Subcutaneous adipose tissue (tissue), 4 donors: ENCODE data around the gene CHST14. TPM values are rescaled to one million over a fixed set of nuclear protein-coding genes. Genes with fewer than 3 reads are reported as not detected.

ENCODE experiments used
- total RNA-seq, 4 donors: library from RNA; depleted of rRNA; stranded (reverse); fragments of >200 nt; gene quantifications; one replicate each; pipeline ENCODE4 v1.1.0, GENCODE V29; 2016
- TF ChIP-seq, protein P1 (sequence below): fragments of 450-650 bp; IDR thresholded peaks from one replicate; pipeline ENCODE4 v1.5.1; 2016; ENCODE audit warnings: low read depth, mild to moderate bottlenecking, control low read depth, antibody characterized with exemption, moderate library complexity

Gene CHST14
- total RNA-seq, 4 donors from 2014 or later = 9.0 to 9.8 (median 9.7) TPM

DNA sequence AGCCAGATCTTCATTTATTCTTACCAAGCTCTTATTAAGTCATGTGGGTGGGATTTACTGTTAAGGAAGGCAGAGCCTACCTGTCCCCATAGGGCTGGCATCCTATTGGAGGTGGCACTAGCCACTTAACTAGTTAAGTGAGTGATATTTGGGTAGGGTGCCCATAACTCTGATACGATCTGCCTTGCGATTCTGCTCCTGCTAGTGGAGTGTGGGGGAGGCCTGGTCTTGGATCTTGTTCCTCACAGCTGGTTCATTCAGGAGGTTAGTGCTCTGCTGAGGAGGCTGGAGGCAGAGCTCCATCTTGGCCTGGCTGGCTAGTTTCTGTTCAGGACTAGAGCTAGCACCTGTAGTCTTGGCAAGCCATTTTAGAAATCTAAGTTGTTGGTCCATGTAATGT lies 20.7 kb upstream of the CHST14 start:
- TF ChIP-seq, protein P1, sequence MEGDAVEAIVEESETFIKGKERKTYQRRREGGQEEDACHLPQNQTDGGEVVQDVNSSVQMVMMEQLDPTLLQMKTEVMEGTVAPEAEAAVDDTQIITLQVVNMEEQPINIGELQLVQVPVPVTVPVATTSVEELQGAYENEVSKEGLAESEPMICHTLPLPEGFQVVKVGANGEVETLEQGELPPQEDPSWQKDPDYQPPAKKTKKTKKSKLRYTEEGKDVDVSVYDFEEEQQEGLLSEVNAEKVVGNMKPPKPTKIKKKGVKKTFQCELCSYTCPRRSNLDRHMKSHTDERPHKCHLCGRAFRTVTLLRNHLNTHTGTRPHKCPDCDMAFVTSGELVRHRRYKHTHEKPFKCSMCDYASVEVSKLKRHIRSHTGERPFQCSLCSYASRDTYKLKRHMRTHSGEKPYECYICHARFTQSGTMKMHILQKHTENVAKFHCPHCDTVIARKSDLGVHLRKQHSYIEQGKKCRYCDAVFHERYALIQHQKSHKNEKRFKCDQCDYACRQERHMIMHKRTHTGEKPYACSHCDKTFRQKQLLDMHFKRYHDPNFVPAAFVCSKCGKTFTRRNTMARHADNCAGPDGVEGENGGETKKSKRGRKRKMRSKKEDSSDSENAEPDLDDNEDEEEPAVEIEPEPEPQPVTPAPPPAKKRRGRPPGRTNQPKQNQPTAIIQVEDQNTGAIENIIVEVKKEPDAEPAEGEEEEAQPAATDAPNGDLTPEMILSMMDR = no peak

DNA sequence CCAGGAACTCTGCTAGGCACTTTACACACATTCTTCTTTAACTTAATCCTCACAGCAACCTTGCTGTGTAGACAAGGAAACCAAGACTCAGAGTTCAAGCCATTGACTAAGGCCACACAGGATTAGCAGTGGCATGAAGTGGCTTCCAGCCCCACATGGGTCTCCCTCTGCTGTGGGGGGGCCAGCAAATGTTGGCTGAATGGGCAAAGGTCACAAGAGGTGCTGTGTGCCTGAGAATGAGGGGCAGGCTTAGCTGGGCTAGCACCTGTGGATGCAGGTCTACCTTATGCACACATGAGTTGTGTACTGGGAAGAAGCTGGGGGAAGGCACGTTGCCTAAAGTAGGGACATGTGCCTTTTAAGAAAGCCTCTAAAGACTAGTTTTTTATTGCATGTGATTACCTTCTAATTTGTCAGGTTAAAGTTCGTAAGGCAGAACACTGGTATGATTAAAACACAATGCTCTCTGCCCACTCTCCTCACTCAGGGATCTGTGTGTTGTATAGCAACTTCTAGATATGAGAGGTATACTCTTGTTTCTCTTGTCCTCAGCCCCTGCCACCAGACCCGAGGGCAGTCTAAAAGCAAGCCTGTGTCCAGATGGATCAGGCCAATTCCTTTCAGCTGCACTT lies 19.1 kb upstream of the CHST14 start:
- TF ChIP-seq, protein P1 = no peak

DNA sequence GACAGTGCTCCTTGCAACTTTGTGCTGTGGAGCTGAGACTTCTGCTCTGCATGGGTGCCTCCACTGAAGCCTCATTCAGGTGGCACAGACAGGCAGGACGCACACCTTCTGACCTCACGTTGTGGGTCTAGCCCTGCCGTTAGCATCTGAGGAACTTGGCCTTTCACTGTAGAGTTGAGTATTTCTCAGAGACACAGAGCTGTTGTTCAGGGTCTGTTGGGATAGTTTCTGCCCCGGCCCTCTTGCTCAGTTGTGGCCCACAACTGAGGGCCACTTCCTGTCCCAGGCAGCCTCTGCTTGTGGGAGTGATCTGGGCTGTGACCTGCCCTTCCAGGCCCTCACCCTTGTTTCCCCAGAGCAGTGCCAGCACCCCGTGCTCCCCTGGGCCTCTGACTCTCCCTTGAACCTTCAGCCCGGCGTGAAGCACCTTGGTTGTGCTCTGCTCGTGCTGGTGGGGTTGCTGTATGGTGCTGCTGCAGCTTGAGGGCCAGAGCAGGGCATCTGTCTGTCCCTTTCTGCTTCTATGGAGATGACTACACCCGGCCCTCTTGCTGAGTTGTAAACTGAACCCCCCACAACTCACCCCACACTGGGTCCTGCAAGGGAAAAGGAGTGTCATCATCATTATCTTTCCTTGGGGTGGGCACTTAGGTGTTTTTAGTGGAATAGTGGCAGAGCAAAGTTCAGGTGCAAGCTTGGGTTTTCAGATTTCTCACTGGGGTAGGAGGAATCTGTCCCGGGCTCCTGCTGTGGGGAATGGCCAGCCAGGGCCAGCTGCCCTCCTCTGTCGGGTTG lies 18.3 kb upstream of the CHST14 start:
- TF ChIP-seq, protein P1 = no peak

DNA sequence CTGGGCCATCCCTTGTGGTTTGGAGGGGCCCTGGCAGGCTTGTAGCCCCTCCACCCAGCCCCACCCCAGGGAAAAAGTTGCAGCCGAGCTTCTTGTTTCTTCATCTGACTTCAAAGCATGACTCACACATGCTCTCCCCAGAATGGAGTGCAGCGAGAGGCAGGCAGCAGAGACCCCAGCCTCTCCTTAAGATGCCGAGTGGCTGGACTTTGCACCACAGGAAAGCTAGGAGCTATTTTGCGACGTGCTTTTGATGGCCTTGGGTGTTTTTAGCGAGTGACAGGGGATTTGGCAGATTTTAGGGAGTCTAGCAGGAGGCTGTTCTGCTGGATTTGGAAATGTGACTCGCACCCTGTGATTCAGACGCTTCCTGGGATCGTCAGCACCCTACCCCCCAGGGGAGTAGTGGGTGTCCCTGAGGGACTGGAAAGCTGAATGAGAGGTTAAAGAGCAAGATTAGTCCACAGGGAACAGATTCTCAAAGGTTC lies 15.8 kb upstream of the CHST14 start:
- TF ChIP-seq, protein P1 = no peak

DNA sequence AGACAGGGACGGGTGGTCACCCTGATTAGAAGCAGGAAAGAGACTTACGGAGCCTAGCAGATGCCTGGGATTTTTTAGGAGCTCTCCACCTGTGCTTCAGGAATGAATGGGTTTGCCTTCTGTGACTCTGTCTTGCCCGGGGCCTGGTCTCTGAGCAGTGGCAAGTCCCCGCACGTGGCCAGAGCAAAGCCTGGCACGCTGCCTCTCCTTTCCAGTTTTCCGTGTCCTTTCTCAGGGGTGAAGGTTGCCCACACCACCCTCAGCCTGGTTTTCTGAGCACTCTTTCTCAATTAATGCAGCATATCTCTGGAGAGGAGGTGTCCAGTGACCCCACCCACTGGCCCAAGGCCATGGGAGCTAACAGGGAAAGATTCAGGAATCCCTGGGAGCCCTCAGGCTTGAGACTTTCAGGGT lies 14.5 kb upstream of the CHST14 start:
- TF ChIP-seq, protein P1 = no peak

DNA sequence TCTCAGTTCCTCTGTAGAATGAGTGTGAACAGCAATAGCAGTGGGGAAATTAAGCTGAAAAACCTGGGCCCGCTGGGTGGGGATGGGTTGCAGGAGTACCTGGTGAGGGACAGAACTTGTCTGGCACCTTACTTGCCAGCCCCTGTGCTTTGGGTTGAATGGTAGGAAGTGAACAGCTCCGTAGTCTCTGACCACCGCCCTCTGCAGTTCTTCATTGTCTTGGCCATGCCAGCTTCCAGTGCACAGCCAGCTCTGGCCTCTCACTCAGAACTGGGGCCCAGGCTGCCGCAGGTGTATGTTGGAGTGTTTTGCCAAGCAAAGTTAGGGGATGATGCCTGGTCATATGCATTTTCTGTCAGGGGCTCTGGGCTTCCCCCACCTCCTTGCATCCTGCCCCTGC lies 14.0 kb upstream of the CHST14 start:
- TF ChIP-seq, protein P1 = no peak
